ENCODE data around the gene PRB2.

DNA sequence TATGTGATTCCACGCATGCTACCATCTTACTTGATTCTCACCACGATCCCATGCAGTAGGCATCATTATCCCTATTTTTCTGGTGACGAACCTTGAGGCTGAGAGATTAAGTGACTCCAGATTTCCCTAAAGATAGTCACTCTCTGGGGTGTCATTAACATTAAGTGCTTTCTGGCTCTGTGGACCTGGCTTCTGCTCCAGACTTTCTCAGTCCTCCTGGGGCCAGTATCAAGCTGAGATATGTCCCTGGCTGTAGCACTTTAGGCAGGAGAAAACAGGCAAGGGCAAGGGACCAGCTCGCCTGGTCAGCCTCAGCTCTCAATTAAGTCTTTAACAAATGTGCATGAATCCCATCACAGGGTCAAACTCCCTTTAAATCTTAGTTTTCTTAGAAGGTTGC lies 38.3 kb upstream of the PRB2 start:
- TF ChIP-seq, protein P1, sequence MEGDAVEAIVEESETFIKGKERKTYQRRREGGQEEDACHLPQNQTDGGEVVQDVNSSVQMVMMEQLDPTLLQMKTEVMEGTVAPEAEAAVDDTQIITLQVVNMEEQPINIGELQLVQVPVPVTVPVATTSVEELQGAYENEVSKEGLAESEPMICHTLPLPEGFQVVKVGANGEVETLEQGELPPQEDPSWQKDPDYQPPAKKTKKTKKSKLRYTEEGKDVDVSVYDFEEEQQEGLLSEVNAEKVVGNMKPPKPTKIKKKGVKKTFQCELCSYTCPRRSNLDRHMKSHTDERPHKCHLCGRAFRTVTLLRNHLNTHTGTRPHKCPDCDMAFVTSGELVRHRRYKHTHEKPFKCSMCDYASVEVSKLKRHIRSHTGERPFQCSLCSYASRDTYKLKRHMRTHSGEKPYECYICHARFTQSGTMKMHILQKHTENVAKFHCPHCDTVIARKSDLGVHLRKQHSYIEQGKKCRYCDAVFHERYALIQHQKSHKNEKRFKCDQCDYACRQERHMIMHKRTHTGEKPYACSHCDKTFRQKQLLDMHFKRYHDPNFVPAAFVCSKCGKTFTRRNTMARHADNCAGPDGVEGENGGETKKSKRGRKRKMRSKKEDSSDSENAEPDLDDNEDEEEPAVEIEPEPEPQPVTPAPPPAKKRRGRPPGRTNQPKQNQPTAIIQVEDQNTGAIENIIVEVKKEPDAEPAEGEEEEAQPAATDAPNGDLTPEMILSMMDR (IDR thresholded peaks at IDR 0.05), result no peak
- TF ChIP-seq POLR2AphosphoS5 (IDR thresholded peaks at IDR 0.05; ENCODE audit: low read depth, low read length), result no peak
- TF ChIP-seq TCF7L2 (IDR thresholded peaks at IDR 0.05; ENCODE audit: low read depth, low read length), result no peak

Data from Panc1 (cell line).